ENCODE measurements around the gene CACNA1I. TPM values are rescaled to one million over a fixed set of nuclear protein-coding genes. Genes with fewer than 3 reads are reported as not detected.

The CACNA1I gene
- total RNA-seq, 2 experiments from 2014 or later: 0.36 to 0.57 TPM

GRCh38 chr22:39722032-39722325 lies 151.4 kb downstream of the CACNA1I start:
- DNase-seq: no peak
- CTCF ChIA-PET: interaction anchor here (0.6 kb wide), 1 partner anchor 10 kb away, joined by 3 read pairs; no protein-coding TSS in a partner anchor

DNA sequence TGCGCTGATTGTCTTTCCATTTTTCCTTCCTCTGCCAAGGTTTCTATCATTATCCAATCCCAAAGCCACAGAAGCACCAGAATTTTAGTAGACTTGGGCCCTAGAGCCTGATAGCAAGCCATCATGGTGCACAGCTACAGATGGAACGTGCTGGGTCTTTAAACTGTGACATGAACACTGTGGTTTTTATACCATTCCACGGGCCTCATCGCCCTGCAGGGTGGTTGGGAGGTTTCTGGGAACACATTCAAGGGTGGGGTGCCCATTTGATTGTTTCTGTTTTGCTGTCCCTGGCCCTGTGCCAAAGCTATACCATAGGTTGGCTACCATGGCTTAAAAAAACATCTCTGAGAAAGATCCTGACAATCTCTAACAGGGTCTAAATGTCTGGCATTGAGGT lies 151.9 kb downstream of the CACNA1I start:
- intact Hi-C loops (cut with micrococcal nuclease): no loop called here
- no peak overlapping the region for H3K4me3 Mint-ChIP-seq
- ChIA-PET POLR2A (no interaction called here), CTCF (interaction anchor here (0.6 kb wide), 1 partner anchor 11 kb away, joined by 3 read pairs; no protein-coding TSS in a partner anchor)
- H3K36me3 Mint-ChIP-seq: no peaks in the 10 kb centered on the region
- no peak overlapping the region for H3K27ac Mint-ChIP-seq
- no peaks in the 10 kb centered on the region for H3K9me3 Mint-ChIP-seq
- peaks cover 1% of the 10 kb centered on the region for H3K27me3 Mint-ChIP-seq
- DNase-seq: no peak
- peaks cover 4% of the 10 kb centered on the region for H3K4me1 Mint-ChIP-seq (ENCODE audit: low read depth)

More at GRCh38 chr22:39722032-39722325, 151.4 kb downstream of the CACNA1I start:
- H3K36me3 Mint-ChIP-seq: no peaks in the 10 kb centered on the region
- POLR2A ChIA-PET: no interaction called here
- H3K27me3 Mint-ChIP-seq: no peaks in the 10 kb centered on the region
- H3K27ac Mint-ChIP-seq: no peak overlapping the region
- intact Hi-C loops (cut with micrococcal nuclease): no loop called here
- no peaks in the 10 kb centered on the region for H3K9me3 Mint-ChIP-seq
- H3K4me1 Mint-ChIP-seq (ENCODE audit: low read depth): peaks cover 4% of the 10 kb centered on the region
- H3K4me3 Mint-ChIP-seq: no peak overlapping the region

GRCh38 chr22:39723463-39723862 lies 152.9 kb downstream of the CACNA1I start:
- Mint-ChIP-seq H3K4me3 (no peak overlapping the region), H3K4me1 (ENCODE audit: low read depth) (peaks cover 4% of the 10 kb centered on the region), H3K36me3 (no peaks in the 10 kb centered on the region), H3K9me3 (no peaks in the 10 kb centered on the region), H3K27ac (no peak overlapping the region), H3K27me3 (peaks cover 2% of the 10 kb centered on the region)
- intact Hi-C loops (cut with micrococcal nuclease): no loop called here
- DNase-seq: no peak
- CTCF ChIA-PET: no interaction called here
- POLR2A ChIA-PET: no interaction called here

GRCh38 chr22:39723899-39724351 lies 153.4 kb downstream of the CACNA1I start:
- POLR2A ChIA-PET: no interaction called here

GRCh38 chr22:39724390-39724789 lies 153.8 kb downstream of the CACNA1I start:
- no peaks in the 10 kb centered on the region for H3K9me3 Mint-ChIP-seq
- peaks cover 2% of the 10 kb centered on the region for H3K27me3 Mint-ChIP-seq
- H3K4me3 Mint-ChIP-seq: no peak overlapping the region
- no peaks in the 10 kb centered on the region for H3K36me3 Mint-ChIP-seq
- H3K4me1 Mint-ChIP-seq (ENCODE audit: low read depth): peaks cover 4% of the 10 kb centered on the region
- POLR2A ChIA-PET: no interaction called here
- DNase-seq: no peak
- CTCF ChIA-PET: no interaction called here
- H3K27ac Mint-ChIP-seq: no peak overlapping the region
- intact Hi-C loops (cut with micrococcal nuclease): no loop called here

More at GRCh38 chr22:39723899-39724351, 153.4 kb downstream of the CACNA1I start:
- Mint-ChIP-seq H3K4me3 (no peak overlapping the region), H3K36me3 (no peaks in the 10 kb centered on the region), H3K27me3 (peaks cover 2% of the 10 kb centered on the region), H3K4me1 (ENCODE audit: low read depth) (peaks cover 4% of the 10 kb centered on the region), H3K27ac (no peak overlapping the region), H3K9me3 (no peaks in the 10 kb centered on the region)
- DNase-seq: no peak
- CTCF ChIA-PET: no interaction called here
- intact Hi-C loops (cut with micrococcal nuclease): no loop called here

- CTCF ChIA-PET: no interaction called here
- no peak overlapping the region for H3K27ac Mint-ChIP-seq
- no peaks in the 10 kb centered on the region for H3K9me3 Mint-ChIP-seq
- peaks cover 4% of the 10 kb centered on the region for H3K4me1 Mint-ChIP-seq (ENCODE audit: low read depth)
- peaks cover 2% of the 10 kb centered on the region for H3K27me3 Mint-ChIP-seq
- POLR2A ChIA-PET: no interaction called here
- no peaks in the 10 kb centered on the region for H3K36me3 Mint-ChIP-seq
- DNase-seq: no peak
- intact Hi-C loops (cut with micrococcal nuclease): no loop called here
- no peak overlapping the region for H3K4me3 Mint-ChIP-seq
These were observed 154.3 kb downstream of the CACNA1I start for GRCh38 chr22:39724857-39725256.

DNA sequence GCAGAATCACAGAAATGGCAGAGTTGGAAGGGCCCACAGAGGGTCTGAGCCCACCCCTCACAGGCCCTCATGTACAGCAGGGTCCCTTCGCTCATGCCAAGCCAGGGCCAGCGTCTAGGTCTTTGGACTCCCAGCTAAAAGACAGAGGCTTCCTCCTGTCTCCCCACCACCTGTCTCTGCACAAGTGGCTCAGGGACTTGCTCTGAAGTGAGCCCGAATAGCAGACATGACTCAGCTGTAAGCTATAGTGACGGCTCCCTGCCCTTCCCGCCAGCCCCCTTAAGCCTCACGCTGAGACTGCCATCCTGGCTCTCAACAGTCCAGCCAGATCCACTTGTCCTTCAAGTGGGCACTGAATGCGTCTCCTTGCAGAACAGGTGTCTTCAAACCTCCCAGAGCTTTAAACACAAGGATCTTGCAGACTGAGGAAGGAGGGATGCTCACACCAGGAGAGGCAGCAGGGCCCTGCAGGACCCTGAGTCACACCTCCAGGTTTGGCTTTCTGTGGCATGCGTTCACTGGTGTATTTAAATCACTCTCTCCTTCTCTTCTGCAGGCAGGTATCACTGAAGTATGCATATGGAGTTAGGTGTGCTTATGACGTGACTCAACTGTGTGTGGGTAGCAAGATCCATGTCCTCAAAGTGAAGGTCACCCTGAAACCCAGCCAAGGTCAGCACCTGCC lies 154.9 kb downstream of the CACNA1I start:
- Mint-ChIP-seq H3K36me3 (no peaks in the 10 kb centered on the region), H3K27me3 (peaks cover 2% of the 10 kb centered on the region), H3K4me1 (ENCODE audit: low read depth) (peaks cover 4% of the 10 kb centered on the region), H3K27ac (no peak overlapping the region), H3K4me3 (no peak overlapping the region), H3K9me3 (no peaks in the 10 kb centered on the region)
- intact Hi-C loops (cut with micrococcal nuclease): no loop called here
- POLR2A ChIA-PET: interaction anchor here (1.2 kb wide), 1 partner anchor 319 kb away, joined by 4 read pairs; no protein-coding TSS in a partner anchor
- CTCF ChIA-PET: no interaction called here
- DNase-seq: no peak

GRCh38 chr22:39727541-39727940 lies 157.0 kb downstream of the CACNA1I start:
- intact Hi-C loops (cut with micrococcal nuclease): no loop called here
- CTCF ChIA-PET: no interaction called here

GRCh38 chr22:39728236-39728860 lies 157.8 kb downstream of the CACNA1I start:
- intact Hi-C loops (cut with micrococcal nuclease): no loop called here
- Mint-ChIP-seq H3K27ac (no peak overlapping the region), H3K27me3 (peaks cover 2% of the 10 kb centered on the region), H3K4me1 (ENCODE audit: low read depth) (no peaks in the 10 kb centered on the region), H3K4me3 (no peak overlapping the region), H3K36me3 (no peaks in the 10 kb centered on the region), H3K9me3 (no peaks in the 10 kb centered on the region)
- ChIA-PET POLR2A (no interaction called here), CTCF (no interaction called here)
- DNase-seq: no peak

More at GRCh38 chr22:39727541-39727940, 157.0 kb downstream of the CACNA1I start:
- POLR2A ChIA-PET: no interaction called here
- H3K9me3 Mint-ChIP-seq: no peaks in the 10 kb centered on the region
- H3K4me1 Mint-ChIP-seq (ENCODE audit: low read depth): no peaks in the 10 kb centered on the region
- H3K4me3 Mint-ChIP-seq: no peak overlapping the region
- H3K36me3 Mint-ChIP-seq: no peaks in the 10 kb centered on the region
- no peak for DNase-seq
- no peak overlapping the region for H3K27ac Mint-ChIP-seq
- peaks cover 2% of the 10 kb centered on the region for H3K27me3 Mint-ChIP-seq

GRCh38 chr22:39729141-39729934 lies 158.8 kb downstream of the CACNA1I start:
- H3K4me1 Mint-ChIP-seq (ENCODE audit: low read depth): no peaks in the 10 kb centered on the region
- CTCF ChIA-PET: no interaction called here
- no peak overlapping the region for H3K4me3 Mint-ChIP-seq
- intact Hi-C loops (cut with micrococcal nuclease): no loop called here
- no peak overlapping the region for H3K27ac Mint-ChIP-seq
- H3K27me3 Mint-ChIP-seq: peaks cover 2% of the 10 kb centered on the region
- no peaks in the 10 kb centered on the region for H3K9me3 Mint-ChIP-seq
- DNase-seq: no peak
- H3K36me3 Mint-ChIP-seq: no peaks in the 10 kb centered on the region
- POLR2A ChIA-PET: no interaction called here

DNA sequence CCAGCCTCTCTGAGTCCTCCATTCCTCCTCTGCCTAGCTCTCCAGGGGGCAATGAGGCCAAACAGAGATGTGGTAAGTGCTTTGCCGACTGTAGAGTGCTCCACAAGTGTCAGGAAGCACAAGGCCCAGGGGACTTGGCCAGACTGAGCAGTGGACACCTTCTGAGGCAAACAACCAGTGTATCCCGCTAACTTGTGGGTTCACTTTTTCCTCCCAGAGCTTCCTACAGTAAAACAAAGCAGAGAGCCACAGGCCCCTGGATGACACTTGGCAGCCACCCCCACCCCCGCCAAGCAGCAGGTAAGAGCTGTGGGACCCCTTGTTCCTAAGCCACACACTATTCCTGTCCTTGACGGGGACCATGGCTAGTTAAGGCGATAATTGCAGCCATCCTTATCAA lies 160.9 kb downstream of the CACNA1I start:
- intact Hi-C loops (cut with micrococcal nuclease): no loop called here
- H3K4me1 Mint-ChIP-seq (ENCODE audit: low read depth): no peaks in the 10 kb centered on the region
- no peak overlapping the region for H3K4me3 Mint-ChIP-seq
- no peak overlapping the region for H3K27ac Mint-ChIP-seq
- DNase-seq: no peak
- H3K27me3 Mint-ChIP-seq: peaks cover 2% of the 10 kb centered on the region
- POLR2A ChIA-PET: no interaction called here
- H3K9me3 Mint-ChIP-seq: no peaks in the 10 kb centered on the region
- no peaks in the 10 kb centered on the region for H3K36me3 Mint-ChIP-seq
- CTCF ChIA-PET: no interaction called here

GRCh38 chr22:39731881-39732555 lies 161.5 kb downstream of the CACNA1I start:
- H3K27me3 Mint-ChIP-seq: peaks cover 2% of the 10 kb centered on the region
- H3K4me1 Mint-ChIP-seq (ENCODE audit: low read depth): no peaks in the 10 kb centered on the region
- H3K36me3 Mint-ChIP-seq: no peaks in the 10 kb centered on the region
- no peak for DNase-seq
- POLR2A ChIA-PET: no interaction called here
- CTCF ChIA-PET: no interaction called here
- intact Hi-C loops (cut with micrococcal nuclease): no loop called here
- no peak overlapping the region for H3K27ac Mint-ChIP-seq
- no peak overlapping the region for H3K4me3 Mint-ChIP-seq
- no peaks in the 10 kb centered on the region for H3K9me3 Mint-ChIP-seq

All from activated CD4-positive, alpha-beta memory T cell treated with anti-CD3 and anti-CD28 coated beads for 36 hours (primary cell).